ENCODE measurements around the gene TBL1XR1. TPM values are rescaled to one million over a fixed set of nuclear protein-coding genes. Genes with fewer than 3 reads are reported as not detected.

Gene TBL1XR1
- total and polyA plus RNA-seq, 2 of the 4 experiments (the other 2 are of a cell fraction): 25.2 to 170 TPM

- no peak overlapping the region for H2BK5ac ChIP-seq (ENCODE audit: low read depth, low read length, poor library complexity, severe bottlenecking)
- ChIA-PET POLR2A (ENCODE audit: unreplicated experiment) (no interaction called here), CTCF (interaction anchor here (0.6 kb wide), 1 partner anchor 10 kb away, joined by 3 read pairs; no protein-coding TSS in a partner anchor)
- in situ Hi-C loops (cut with MboI; ENCODE audit: low sequenced_read_pairs): no loop called here
- no peak overlapping the region for H3K27ac ChIP-seq (ENCODE audit: insufficient read depth, low read length)
- no peak overlapping the region for H2BK120ac ChIP-seq (ENCODE audit: low read depth, low read length)
- no peak overlapping the region for H2BK20ac ChIP-seq (ENCODE audit: low read depth, low read length)
- no CpG with 5 or more reads among the region's 8 CpGs for WGBS, 2 experiments (ENCODE audit: extremely low coverage in 2 of 2, insufficient read length in 1 of 2)
- no TSS peak for BruUV-seq (replicated peaks)
- H4K20me1 ChIP-seq (ENCODE audit: insufficient read depth, low read length): no peaks in the 10 kb centered on the region
- H3K56ac ChIP-seq (ENCODE audit: extremely low read depth, insufficient read depth, low read length): no peak overlapping the region
- H3K9me1 ChIP-seq (ENCODE audit: insufficient read depth, low read length): no peaks in the 10 kb centered on the region
- H4K91ac ChIP-seq (ENCODE audit: insufficient read depth, low read depth, low read length): no peak overlapping the region
- no peak for TF ChIP-seq RAD21 (IDR thresholded peaks at IDR 0.05; ENCODE audit: low read length)
- TF ChIP-seq CHD1 (IDR thresholded peaks at IDR 0.05; ENCODE audit: low read depth, low read length): no peak
- no peak for TF ChIP-seq RCOR1 (IDR thresholded peaks at IDR 0.05; ENCODE audit: insufficient replicate concordance, low read length)
- no peak for TF ChIP-seq FOS (IDR thresholded peaks at IDR 0.05; ENCODE audit: low read depth, low read length)
- TF ChIP-seq MAZ (IDR thresholded peaks at IDR 0.05; ENCODE audit: borderline replicate concordance, low read depth, low read length): no peak
- peak; percentile 95 for TF ChIP-seq CEBPB (IDR thresholded peaks at IDR 0.05; ENCODE audit: low read depth, low read length)
- no peak for TF ChIP-seq POLR2A (IDR thresholded peaks at IDR 0.05; ENCODE audit: low read depth, low read length)
- 0 out of 2 replicates have a peak, but pooled peaks have one; percentile 17 for TF ChIP-seq BHLHE40 (IDR thresholded peaks at IDR 0.05; ENCODE audit: low read depth, low read length)
- TF ChIP-seq MAFK (IDR thresholded peaks at IDR 0.05; ENCODE audit: low read depth, low read length): no peak
- no peak for TF ChIP-seq MXI1 (IDR thresholded peaks at IDR 0.05; ENCODE audit: borderline replicate concordance, low read depth, low read length)
- H4K8ac ChIP-seq (ENCODE audit: low read depth in 2 of 2, low read length in 2 of 2): no peak overlapping the region
- H3K14ac ChIP-seq (replicated peaks; ENCODE audit: low read depth, low read length): no peak overlapping the region
- H4K5ac ChIP-seq (ENCODE audit: low read depth, low read length): no peak overlapping the region
- no peak overlapping the region for H3K18ac ChIP-seq (ENCODE audit: low read depth, low read length)
- no peaks in the 10 kb centered on the region for H3K4me1 ChIP-seq (ENCODE audit: control insufficient read depth, insufficient read depth, low read length)
- no peak overlapping the region for H3K9ac ChIP-seq (ENCODE audit: low read depth, low read length)
- no peak overlapping the region for H2AK9ac ChIP-seq (replicated peaks; ENCODE audit: low read depth, low read length, poor library complexity)
- H2AK5ac ChIP-seq (ENCODE audit: low read depth, low read length): no peak overlapping the region
- peaks cover 3% of the 10 kb centered on the region; the same call in 1 of the 2 replicates for H3K9me3 ChIP-seq (ENCODE audit: control insufficient read depth, insufficient read depth, low read length)
- DNase-seq: peak; percentile 48
- peak; percentile 72 for ATAC-seq (ENCODE audit: low read depth)
- dilution Hi-C loops (cut with HindIII; ENCODE audit: low sequenced_read_pairs, unreplicated experiment): no loop called here
- no peak overlapping the region for H3K23ac ChIP-seq (ENCODE audit: low read depth, low read length)
- H3K79me1 ChIP-seq (ENCODE audit: low read depth in 1 of 2, low read length in 2 of 2): no peaks in the 10 kb centered on the region
- H3K4ac ChIP-seq (ENCODE audit: low read depth, low read length): no peak overlapping the region
- H2BK15ac ChIP-seq (ENCODE audit: low read depth, low read length): no peak overlapping the region
- peak overlapping the region; percentile 27 for H2AFZ ChIP-seq (replicated peaks; ENCODE audit: low read length, poor library complexity)
- H3K27me3 ChIP-seq (ENCODE audit: control insufficient read depth, insufficient read depth, low read length): no peaks in the 10 kb centered on the region
- H3K36me3 ChIP-seq (ENCODE audit: control insufficient read depth, insufficient read depth, low read length): no peaks in the 10 kb centered on the region
- no peak overlapping the region for H3K4me2 ChIP-seq (ENCODE audit: low read depth, low read length)
- intact Hi-C loops (cut with micrococcal nuclease): no loop called here
- no peak overlapping the region for H3K4me3 ChIP-seq (ENCODE audit: insufficient read depth, low read depth, low read length)
Measured at GRCh38 chr3:176987901-176988650, 209.2 kb downstream of the TBL1XR1 start.

Measured in IMR-90 (cell line).